GM21381 (cell line): ENCODE results near the gene INTS1.

Experiments
- ATAC-seq: cut with Tn5 transposase; IDR thresholded peaks from one replicate; pipeline ENCODE4 v1.9.1; 2021; ENCODE audit warnings: mild to moderate bottlenecking, moderate library complexity; ENCODE audit not compliant: unreplicated experiment

INTS1 gene

DNA sequence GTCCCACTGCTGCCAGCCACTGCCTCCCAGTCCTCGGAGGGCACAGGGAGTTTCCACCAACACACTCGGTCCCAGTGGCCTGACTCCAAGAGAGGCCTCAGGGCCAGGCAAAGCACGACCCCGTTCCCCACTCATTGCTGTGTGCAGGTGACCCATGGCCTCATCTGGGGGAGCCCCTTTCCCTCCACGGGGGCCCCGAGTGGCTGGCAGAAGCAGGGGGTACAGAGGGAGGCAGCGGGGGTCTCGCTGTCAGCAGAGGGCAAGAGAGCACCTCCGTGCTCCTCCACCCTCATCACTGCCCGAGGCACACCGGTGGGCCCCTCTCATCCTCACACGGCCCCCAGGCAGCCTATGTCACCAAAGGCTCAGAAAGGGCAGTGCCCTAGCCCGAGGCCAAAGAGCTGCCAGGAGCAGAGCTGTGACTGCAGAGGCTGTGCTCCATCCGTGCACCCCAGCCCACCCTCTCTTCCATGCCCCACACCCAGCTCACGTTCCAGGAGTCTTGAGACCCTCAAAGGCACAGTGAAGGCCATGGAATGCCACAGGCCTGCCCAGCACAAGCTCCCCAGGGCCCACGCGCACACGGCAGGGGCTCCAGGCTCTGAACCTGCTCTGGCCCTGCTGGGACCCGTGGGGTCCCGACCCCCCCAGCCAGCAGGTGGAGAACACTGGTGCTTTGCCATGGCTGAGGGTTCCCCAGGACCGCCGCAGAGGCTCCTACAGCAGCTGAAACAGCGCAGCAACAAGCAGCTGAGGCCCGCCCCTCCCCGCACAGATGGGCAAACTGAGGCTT, 70.9 kb downstream of the INTS1 start:
- no peak for ATAC-seq

DNA sequence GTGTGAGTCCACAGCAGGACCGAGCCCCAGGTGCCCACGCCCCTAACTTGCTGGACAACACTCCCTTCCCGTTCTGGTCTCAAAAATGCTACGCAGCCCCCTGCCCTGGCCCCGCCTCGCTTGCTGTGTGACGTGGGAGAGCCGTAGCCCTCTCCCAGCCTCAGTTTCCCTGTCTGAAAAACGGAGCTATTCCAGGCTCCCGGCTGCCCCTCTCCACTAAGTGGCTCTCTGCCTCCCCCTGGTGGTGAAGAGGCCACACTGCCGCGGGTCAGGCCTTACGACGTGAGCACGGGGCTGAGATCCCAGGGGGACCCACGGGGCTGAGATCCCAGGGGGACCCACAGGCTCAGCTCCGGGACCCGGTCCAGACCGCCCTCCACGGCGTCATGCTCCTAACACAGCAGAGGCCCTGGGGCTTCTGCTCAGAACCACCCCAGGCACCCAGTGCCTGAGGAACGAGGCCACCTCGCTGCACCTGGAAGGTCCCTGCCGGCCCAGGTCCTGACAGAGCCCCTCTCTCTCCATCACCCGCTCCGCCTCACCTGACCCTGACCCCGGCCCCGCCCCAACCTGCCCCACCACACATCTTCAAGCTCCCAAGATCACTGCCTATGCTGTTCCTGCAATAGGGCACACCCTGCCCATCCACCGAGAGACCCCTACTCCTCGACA, 71.6 kb downstream of the INTS1 start:
- ATAC-seq = no peak

DNA sequence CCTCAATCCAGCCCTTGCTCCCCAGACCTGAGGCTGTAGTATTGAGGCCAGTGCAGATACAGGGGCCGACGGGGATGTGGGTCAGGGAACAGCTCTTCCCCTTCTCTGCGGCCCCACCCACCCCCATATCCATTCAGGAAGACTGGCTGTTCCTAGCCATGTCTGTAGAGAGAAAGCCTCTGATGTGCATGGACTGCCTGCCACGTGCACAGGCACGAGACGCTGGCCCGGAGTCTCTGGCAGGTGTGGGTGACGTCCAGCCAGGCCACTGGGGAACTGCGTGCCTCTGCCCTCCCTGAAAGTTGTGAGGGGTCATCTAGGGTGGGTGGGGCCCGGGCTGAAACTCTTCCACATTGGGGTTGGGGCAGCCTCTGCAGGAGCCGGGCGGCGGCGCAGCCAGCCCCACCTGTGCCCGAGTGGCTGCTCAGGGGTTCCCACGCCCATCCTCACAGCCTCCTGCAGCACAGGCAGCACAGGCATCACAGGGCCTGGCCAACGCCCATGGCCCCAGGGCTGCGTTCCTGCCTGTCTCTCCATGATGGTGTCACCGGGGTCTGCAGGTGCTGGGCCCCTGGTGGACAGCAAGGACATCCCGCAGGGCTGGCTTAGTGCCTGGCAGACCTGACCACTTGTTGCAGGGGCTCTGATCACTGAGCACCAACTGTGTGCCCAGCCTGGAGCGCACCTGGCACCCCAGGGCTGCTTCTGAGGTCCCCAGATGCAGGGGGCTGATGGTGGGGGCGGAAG, 72.4 kb downstream of the INTS1 start:
- no peak for ATAC-seq

DNA sequence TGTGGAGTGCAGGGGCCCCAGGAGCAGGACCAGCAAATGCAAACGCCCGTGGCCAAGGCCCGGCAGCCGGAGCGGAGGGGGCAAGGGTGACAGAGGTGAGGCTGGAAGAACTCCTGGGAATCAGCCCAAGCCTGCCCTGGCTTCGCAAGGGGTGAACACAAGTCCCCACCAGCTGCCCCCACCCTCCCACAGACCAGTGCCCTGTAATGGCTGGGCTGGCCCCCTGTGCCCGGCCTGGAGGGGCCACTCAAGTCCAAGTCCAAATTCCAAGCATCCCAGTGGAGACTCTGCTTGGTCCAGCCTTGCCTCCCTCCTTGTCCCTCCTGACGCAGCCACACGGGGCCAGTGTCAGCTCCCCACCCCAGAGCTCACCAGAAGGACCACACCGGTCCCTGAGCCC, 73.0 kb downstream of the INTS1 start:
- no peak for ATAC-seq

DNA sequence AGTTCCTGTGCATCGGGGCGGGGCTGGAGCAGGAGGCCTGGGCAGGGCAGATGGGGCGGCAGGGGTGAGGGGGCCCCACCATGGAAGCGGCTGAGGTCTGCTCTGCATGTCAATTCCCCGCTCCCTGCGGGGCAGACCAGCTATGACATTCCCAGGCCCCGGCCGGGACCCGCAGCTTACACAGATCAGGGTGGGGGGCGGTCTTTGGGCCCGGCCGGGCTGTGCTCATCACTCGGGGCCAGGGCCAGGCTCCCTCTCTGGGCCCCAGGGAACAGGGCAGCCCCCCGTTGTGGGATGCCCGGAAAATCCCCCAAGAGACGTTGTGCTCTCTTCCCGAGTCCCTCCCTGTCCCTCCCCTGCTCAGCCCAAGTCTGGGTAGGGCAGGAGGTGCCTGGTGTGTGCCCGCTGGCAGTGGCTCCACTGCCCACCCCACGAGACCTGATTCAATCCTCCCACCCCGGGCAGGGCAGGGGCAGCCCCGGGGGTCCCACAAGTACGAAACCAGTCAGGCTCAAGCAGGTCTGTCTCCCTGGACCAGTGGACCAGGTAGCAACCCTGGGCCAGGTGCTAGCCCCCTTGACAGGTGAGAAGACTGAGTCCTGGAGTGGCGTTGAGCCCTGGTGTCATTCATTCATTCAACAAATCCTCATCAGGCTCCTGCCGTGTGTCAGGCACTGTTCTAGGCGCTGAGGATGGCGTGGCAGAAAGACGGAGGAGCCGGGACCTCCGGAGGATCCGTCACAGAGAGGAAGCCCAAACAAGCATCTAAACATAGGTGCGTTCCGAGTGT, 73.9 kb downstream of the INTS1 start:
- no peak for ATAC-seq

DNA sequence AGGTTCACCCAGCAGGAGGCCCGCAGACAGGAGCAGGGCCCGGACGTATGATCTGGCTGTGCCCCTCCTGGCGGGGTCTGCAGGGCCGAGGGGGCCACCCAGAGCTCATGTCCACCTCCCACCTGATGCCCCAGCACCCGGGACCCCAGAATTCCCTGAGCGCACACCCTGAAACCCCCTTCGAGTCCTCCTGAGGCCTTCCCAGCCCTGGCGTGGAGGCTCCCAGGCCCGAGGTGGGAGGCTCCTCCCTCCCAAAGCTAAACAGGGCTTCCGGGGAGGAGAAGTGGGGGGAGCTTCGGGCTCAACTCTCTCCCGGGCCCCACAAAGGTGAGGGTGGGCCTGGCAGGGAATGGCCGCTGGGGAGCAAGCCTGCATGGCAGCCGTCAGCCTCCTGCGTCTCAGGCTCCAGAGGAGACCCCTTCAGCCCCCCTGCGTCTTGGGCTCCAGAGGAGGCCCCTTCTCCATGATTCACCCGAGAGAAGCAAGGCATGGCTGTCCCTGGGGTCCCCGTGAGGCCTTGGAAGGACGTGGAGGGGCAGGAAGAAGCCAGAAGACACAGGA, 75.2 kb downstream of the INTS1 start:
- ATAC-seq = no peak

DNA sequence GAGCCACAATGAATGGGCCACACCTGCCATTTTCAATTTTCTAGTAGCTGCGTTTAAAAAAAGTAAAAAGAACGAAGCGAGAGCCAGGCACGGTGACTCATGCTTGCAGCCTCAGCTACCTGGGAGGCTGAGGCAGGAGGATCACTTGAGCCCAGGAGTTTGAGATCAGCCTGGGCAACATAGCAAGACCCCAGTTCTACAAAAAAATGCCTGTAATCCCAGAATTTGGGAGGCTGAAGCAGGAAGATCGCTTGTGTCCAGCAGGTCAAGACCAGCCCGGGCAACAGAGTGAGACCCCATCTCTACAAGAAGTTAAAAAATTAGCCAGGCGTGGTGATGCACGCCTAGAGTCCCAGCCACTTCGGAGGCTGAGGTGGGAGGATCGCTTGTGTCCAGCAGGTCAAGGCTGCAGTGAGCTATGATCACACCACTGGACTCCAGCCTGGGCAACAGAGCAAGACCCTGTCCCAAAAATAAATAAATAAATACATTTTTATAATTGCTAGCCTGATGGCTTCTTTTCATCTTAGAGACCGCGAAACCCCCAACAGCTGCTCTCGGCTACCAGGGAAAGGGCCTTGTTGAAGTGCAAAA, 77.0 kb downstream of the INTS1 start:
- ATAC-seq = no peak

DNA sequence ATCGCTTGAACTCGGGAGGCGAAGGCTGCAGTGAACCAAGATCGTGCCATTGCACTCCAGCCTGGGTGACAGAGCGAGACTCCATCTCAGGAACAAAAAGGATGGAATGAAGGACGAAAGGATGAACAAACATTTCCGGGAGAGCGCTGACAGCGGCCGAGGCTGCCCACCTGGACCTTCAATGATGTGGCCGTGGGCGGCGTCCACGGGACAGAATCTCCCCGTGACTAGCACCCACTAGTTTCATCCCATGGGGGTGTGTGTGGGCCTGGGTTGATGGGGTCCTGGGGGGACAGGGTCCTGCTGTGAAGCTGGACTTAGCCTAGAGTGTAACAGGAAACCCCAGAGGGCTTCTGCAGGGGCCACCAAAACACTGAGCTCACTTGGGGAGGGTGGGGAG, 77.7 kb downstream of the INTS1 start:
- ATAC-seq = no peak

DNA sequence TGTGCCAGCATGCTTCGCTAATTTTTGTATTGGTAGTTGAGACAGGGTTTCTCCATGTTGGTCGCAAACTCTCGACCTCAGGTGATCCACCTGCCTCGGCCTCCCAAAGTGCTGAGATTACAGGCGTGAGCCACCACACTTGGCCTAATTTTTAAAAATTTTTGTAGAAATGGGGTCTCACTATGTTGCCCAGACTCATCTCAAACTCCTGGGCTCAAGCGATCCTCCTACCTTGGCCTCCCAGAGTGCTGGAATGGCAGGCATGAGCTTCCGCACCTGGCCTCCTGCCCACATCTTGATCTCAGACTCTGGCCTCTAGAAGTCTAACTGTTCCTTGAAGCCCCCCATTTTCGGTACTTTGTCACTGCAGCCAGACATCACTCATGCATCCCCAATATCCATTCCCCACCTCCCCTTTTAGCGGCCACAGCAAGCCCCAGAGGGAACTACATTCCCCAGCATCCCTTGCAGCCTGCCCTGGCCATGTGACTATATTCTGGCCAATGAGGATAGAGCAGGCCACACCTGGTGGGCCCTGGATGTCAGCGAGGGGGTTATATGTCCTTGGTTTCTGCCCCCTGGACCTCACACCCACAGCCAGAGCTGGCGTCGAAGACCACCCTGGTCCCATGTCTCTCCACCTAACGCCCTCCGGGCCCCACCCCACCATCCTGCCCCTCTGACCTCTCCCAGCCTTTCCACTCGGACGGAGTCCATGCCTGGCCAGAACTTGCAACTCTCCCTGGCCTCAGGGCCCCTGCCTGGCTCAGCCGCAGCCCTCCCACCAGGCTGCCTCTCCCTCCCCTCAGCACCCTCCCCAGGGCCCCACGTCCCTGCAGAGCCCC, 78.7 kb downstream of the INTS1 start:
- no peak for ATAC-seq

DNA sequence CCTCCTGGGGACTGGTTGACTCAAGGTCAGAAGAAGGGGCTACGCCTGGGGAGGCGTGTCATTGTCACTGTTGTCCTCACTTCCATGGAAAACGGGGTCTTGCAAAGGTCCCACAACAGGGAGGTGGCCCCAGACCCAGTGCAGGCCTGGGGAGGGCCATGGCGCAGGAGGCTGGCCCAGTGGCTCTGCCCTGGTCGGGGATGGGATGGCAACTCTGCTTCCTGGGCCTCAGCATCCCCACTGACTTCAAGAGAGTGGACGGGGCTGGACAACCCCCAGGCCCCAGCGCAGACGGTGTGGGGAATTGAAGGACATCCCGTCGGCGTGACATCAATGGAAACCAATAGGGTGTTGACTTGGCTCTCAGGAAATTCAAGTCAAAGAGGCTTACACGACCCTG, 80.1 kb downstream of the INTS1 start:
- ATAC-seq = no peak

DNA sequence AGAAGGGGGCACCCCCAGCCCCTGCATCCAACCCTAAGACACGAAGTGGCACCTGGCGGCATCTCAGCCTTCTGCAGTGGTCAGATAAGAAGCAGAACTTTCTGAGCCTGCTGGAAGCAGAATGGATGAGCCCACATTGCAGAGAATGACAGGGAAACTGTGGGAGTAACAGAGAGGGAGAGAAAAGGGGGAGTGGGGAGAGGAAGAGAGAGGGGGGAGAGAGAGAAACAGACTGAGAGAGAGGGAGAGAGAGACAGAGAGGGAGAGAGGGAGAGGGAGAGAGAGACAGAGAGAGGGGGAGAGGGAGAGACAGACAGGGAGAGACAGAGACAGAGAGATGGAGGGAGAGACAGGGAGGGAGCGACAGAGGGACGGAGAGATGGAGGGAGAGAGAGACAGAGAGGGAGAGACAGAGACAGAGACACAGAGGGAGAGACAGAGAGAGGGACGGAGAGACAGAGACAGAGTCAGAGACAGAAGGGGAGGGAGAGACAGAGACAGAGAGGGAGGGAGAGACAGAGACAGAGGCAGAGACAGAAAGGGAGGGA, 80.9 kb downstream of the INTS1 start:
- ATAC-seq = no peak

DNA sequence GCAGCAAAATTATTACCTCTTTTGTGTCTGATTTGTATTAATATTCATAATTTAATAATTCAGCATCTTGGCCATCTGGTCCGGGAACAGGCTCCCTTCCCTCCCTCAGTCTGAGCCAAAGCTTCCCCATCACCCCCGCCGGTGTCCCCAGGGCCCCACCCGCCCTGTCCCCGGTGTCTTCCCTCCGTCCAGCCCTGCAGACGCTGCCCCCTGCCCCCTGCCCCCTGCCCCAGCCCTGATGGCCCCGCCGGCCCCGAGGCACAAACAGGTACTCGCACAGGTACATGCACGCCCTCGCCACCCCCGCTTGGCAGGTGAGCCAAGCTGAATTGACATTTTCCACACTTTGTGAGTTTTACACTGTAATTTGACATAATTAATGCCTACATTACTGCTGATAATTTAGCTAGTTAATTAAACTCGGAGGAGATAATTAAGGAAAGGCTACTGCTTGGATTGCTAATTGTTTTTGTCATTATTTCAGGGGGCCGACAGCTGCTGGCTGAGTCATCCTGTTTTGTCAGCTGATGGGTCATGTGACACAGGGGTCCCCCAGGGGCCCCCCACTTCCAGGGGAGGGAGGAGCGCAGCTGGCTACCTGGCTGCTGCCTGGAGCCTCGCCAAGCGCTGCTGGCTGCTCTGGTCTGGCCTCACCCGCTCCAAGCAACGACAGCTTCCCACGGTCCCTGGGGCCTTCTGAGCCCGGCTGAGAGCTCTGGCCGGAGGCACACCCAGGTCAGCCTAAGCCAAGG, 81.5 kb downstream of the INTS1 start:
- ATAC-seq = no peak

DNA sequence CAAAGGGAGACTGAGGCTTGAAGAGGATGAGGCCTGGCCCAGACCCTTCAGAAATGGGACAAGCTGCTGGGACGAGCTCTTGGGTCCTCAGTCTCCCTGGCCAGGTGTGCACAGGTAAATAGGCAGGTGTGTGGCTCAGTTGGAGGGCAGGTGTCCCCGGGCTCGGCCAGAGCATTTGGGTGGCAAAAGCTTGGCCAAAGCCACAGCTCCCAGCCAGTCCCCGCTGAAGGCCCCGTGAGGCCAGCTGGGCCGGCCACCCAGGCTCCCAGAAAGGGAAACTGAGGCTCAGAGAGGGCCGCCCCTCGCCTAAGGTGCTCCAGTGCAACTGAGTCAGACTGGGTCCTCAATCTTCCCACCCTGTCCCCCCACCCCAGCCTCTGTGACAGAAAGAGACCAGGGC, 82.2 kb downstream of the INTS1 start:
- ATAC-seq = no peak

DNA sequence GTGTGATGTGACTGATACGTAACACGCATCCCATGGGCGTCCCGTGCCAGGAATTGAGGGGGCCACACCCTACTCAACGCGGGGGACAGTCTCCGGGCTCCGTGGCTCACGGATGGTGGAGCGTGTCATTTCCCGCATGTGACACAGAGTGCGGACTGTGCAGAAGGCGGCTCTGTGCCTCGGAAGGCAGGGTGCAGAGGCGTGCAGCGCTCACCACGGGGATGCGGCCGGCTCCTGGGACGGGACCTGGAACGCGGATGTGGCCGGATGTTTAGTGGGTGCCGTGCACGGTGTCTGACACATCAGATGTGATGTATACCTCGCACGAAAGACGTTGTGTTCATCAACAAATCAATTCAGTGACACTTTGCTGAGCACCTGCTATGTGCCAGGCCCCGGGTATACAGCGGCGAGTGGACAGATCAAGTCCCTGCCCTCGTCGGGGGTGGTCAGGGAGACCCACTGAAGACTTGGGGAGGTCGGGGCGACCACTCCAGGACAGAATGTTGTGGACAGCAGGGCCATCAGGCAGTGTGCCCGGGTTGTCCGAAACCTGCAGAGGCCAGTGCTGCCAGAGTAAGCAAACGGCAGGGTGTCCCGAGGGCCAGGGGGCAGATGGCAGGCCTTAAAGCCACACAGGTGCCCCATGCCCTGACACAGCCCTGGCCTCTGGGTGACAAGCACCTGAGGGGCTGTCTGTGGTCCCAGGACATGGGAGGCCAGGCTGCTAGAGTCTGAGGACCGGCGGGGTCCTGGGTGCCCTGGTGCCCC, 83.0 kb downstream of the INTS1 start:
- no peak for ATAC-seq
